IMR-90 (cell line): ENCODE results near the gene CUL1. TPM values are rescaled to one million over a fixed set of nuclear protein-coding genes. Genes with fewer than 3 reads are reported as not detected.
A peak's percentile ranks its signal among the peaks of the same experiment; 100 is the strongest.

Source experiments
- ATAC-seq: fragments of 200-7000 bp; cut with Tn5 transposase; 2 replicates; pipeline ENCODE4 v1.9.1; 2020; ENCODE audit warnings: low read depth, mild to moderate bottlenecking, moderate library complexity
- BruUV-seq: library from RNA; stranded (reverse); fragments of 400-500 nt; replicated peaks from 2 replicates; lab custom pipeline; 2021; lab: Mats Ljungman, UMichigan
- CTCF ChIA-PET: fragments of 300-600 bp; formaldehyde crosslinking; extraction: SDS; loops from one replicate; lab custom pipeline; 2021; ENCODE audit warnings: antibody characterized with exemption; lab: Yijun Ruan, JAX
- POLR2A ChIA-PET: fragments of 300-600 bp; sonication (Branson Sonifier 250); formaldehyde crosslinking; loops from one replicate; lab custom pipeline; 2022; ENCODE audit warnings: antibody characterized with exemption; ENCODE audit not compliant: unreplicated experiment; lab: Charles Lee
- DNase-seq: peaks from one replicate; pipeline ENCODE4 v3.0.0; 2013
- H2AFZ ChIP-seq: replicated peaks from 2 replicates; pipeline ENCODE3; 2013; ENCODE audit warnings: low read length, mild to moderate bottlenecking; ENCODE audit not compliant: poor library complexity
- H2AK5ac ChIP-seq: 2 replicates; pipeline ENCODE4 v1.6.1; 2013; ENCODE audit warnings: low read depth, low read length, inconsistent platforms
- H2AK9ac ChIP-seq: replicated peaks from 2 replicates; pipeline ENCODE3; 2013; ENCODE audit warnings: mild to moderate bottlenecking, low read depth, low read length, moderate library complexity; ENCODE audit not compliant: poor library complexity
- H2BK120ac ChIP-seq: 2 replicates; pipeline ENCODE4 v1.6.1; 2013; ENCODE audit warnings: low read depth, low read length, inconsistent platforms
- H2BK15ac ChIP-seq: 3 replicates; pipeline ENCODE4 v1.6.1; 2013; ENCODE audit warnings: low read depth, low read length, inconsistent platforms
- H2BK20ac ChIP-seq: 2 replicates; pipeline ENCODE4 v1.6.1; 2013; ENCODE audit warnings: low read depth, mild to moderate bottlenecking, inconsistent platforms, low read length, moderate library complexity
- H2BK5ac ChIP-seq: 2 replicates; pipeline ENCODE4 v1.6.1; 2013; ENCODE audit warnings: mild to moderate bottlenecking, low read depth, low read length, inconsistent platforms; ENCODE audit not compliant: poor library complexity, severe bottlenecking
- H3K14ac ChIP-seq: replicated peaks from 2 replicates; pipeline ENCODE4 v1.6.1; 2013; ENCODE audit warnings: low read depth, low read length, inconsistent platforms
- H3K18ac ChIP-seq: 2 replicates; pipeline ENCODE4 v1.6.1; 2013; ENCODE audit warnings: low read depth, low read length, control low read depth
- H3K23ac ChIP-seq: 2 replicates; pipeline ENCODE4 v1.6.1; 2013; ENCODE audit warnings: low read depth, low read length, inconsistent platforms
- H3K27ac ChIP-seq: 2 replicates; pipeline ENCODE4 v1.5.1; 2013; ENCODE audit warnings: mild to moderate bottlenecking, control low read depth, low read length; ENCODE audit not compliant: insufficient read depth
- H3K27me3 ChIP-seq: 2 replicates; pipeline ENCODE4 v1.6.1; 2013; ENCODE audit warnings: low read length; ENCODE audit not compliant: control insufficient read depth, insufficient read depth
- H3K36me3 ChIP-seq: 2 replicates; pipeline ENCODE4 v1.6.1; 2013; ENCODE audit warnings: low read length, mixed read lengths; ENCODE audit not compliant: control insufficient read depth, insufficient read depth
- H3K4ac ChIP-seq: 2 replicates; pipeline ENCODE4 v1.6.1; 2013; ENCODE audit warnings: low read depth, low read length, inconsistent platforms
- H3K4me1 ChIP-seq: 2 replicates; pipeline ENCODE4 v1.6.1; 2013; ENCODE audit warnings: low read length, mixed read lengths; ENCODE audit not compliant: control insufficient read depth, insufficient read depth
- H3K4me2 ChIP-seq: 2 replicates; pipeline ENCODE4 v1.6.1; 2013; ENCODE audit warnings: low read depth, mild to moderate bottlenecking, control low read depth, low read length, moderate library complexity
- H3K4me3 ChIP-seq: 2 replicates; pipeline ENCODE4 v1.5.1; 2013; ENCODE audit warnings: low read depth, mild to moderate bottlenecking, control low read depth, low read length, moderate library complexity; ENCODE audit not compliant: insufficient read depth
- H3K56ac ChIP-seq: 2 replicates; pipeline ENCODE4 v1.6.1; 2013; ENCODE audit warnings: low read length, inconsistent platforms; ENCODE audit not compliant: insufficient read depth; ENCODE audit errors: extremely low read depth
- H3K79me1 ChIP-seq, 2 experiments: 2 replicates each; pipeline ENCODE4 v1.6.1; 2013; ENCODE audit warnings: low read length in 2 of 2, inconsistent platforms in 1 of 2, low read depth in 1 of 2
- H3K9ac ChIP-seq: 2 replicates; pipeline ENCODE4 v1.6.1; 2013; ENCODE audit warnings: low read depth, low read length, control low read depth
- H3K9me1 ChIP-seq: 2 replicates; pipeline ENCODE4 v1.6.1; 2013; ENCODE audit warnings: low read length, inconsistent platforms; ENCODE audit not compliant: insufficient read depth
- H3K9me3 ChIP-seq: 2 replicates; pipeline ENCODE4 v1.6.1; 2013; ENCODE audit warnings: low read length; ENCODE audit not compliant: control insufficient read depth, insufficient read depth
- H4K20me1 ChIP-seq: 2 replicates; pipeline ENCODE4 v1.6.1; 2013; ENCODE audit warnings: low read length, inconsistent platforms; ENCODE audit not compliant: insufficient read depth
- H4K5ac ChIP-seq: 2 replicates; pipeline ENCODE4 v1.6.1; 2013; ENCODE audit warnings: mild to moderate bottlenecking, low read depth, low read length, control low read depth
- H4K8ac ChIP-seq, 2 experiments: 2 replicates each; pipeline ENCODE4 v1.6.1; 2013; ENCODE audit warnings: low read depth in 2 of 2, low read length in 2 of 2, control low read depth in 1 of 2, inconsistent platforms in 1 of 2
- H4K91ac ChIP-seq: 2 replicates; pipeline ENCODE4 v1.6.1; 2013; ENCODE audit warnings: low read depth, low read length, inconsistent platforms; ENCODE audit not compliant: insufficient read depth
- CEBPB ChIP-seq: IDR thresholded peaks from 2 replicates; pipeline ENCODE4 v1.6.1; 2012; ENCODE audit warnings: low read depth, low read length, improper control_type of control experiment
- CHD1 ChIP-seq: IDR thresholded peaks from 2 replicates; pipeline ENCODE4 v1.6.1; 2012; ENCODE audit warnings: low read depth, low read length, improper control_type of control experiment
- FOS ChIP-seq: fragments of 150-350 bp; IDR thresholded peaks from 2 replicates; pipeline ENCODE4 v1.6.1; 2016; ENCODE audit warnings: low read depth, low read length
- MAZ ChIP-seq: IDR thresholded peaks from 2 replicates; pipeline ENCODE4 v1.6.1; 2012; ENCODE audit warnings: low read depth, mild to moderate bottlenecking, low read length, improper control_type of control experiment, moderate library complexity, borderline replicate concordance
- MXI1 ChIP-seq: IDR thresholded peaks from 2 replicates; pipeline ENCODE4 v1.6.1; 2012; ENCODE audit warnings: low read depth, mild to moderate bottlenecking, low read length, moderate library complexity, borderline replicate concordance
- NFE2L2 ChIP-seq: fragments of 150-350 bp; IDR thresholded peaks from 2 replicates; pipeline ENCODE4 v1.6.1; 2016; ENCODE audit warnings: low read depth, mild to moderate bottlenecking, low read length
- RCOR1 ChIP-seq: IDR thresholded peaks from 2 replicates; pipeline ENCODE4 v1.6.1; 2012; ENCODE audit warnings: mild to moderate bottlenecking, low read length, improper control_type of control experiment; ENCODE audit not compliant: insufficient replicate concordance
- WGBS, 2 experiments: methylation state at CpG; one replicate each; pipeline versions ENCODE4 v1.1.5 to v1.1.7; 2013; ENCODE audit warnings: missing lambda C conversion rate in 2 of 2; ENCODE audit not compliant: insufficient read length in 1 of 2; ENCODE audit errors: extremely low coverage in 2 of 2; 5-methylcytosine and 5-hydroxymethylcytosine counted together
- dilution Hi-C: fragments of 300-500 bp; cut with HindIII; formaldehyde crosslinking; loops from one replicate; pipeline ENCODE4 v1.14.3; 2018; ENCODE audit warnings: low sequenced_read_pairs; ENCODE audit not compliant: unreplicated experiment
- in situ Hi-C: fragments of 300-500 bp; cut with MboI; formaldehyde crosslinking; loops from 3 replicates; pipeline ENCODE4 v1.14.3; 2019; ENCODE audit warnings: low sequenced_read_pairs, inconsistent platforms, mixed read lengths
- intact Hi-C: fragments of 100-400 bp; cut with micrococcal nuclease; formaldehyde crosslinking; loops from 2 replicates; pipeline ENCODE4 v1.10.0; 2022
- polyA plus RNA-seq, 3 experiments: library from polyadenylated mRNA; depleted of rRNA; stranded (reverse); fragments of >200 nt; gene quantifications; 2 replicates each; pipeline ENCODE4 v1.2.3, GENCODE V29; 2012; ENCODE audit warnings: low replicate concordance in 1 of 3
- total RNA-seq: library from RNA; depleted of rRNA; stranded (reverse); fragments of >200 nt; gene quantifications from 2 replicates; pipeline ENCODE4 v1.2.3, GENCODE V29; 2012
- TF ChIP-seq, protein P1 (sequence below): fragments of 150-350 bp; IDR thresholded peaks from 2 replicates; pipeline ENCODE4 v1.6.1; 2017; ENCODE audit warnings: mild to moderate bottlenecking, antibody characterized with exemption, low read length, low read depth
- TF ChIP-seq, protein P2 (sequence below): conservative IDR thresholded peaks from 2 replicates; pipeline ENCODE4 v1.5.1; 2012; ENCODE audit warnings: mild to moderate bottlenecking, low read depth, low read length, improper control_type of control experiment

Gene CUL1
- total and polyA plus RNA-seq, 2 of the 4 experiments (the other 2 are of a cell fraction): 44.0 to 46.2 TPM

GRCh38 chr7:148674689-148675088 is 24.0 kb upstream of the CUL1 start:
- CTCF ChIA-PET: no interaction called here
- no peak overlapping the region for H3K9ac ChIP-seq
- no peak overlapping the region for H2AK5ac ChIP-seq
- no TSS peak for BruUV-seq
- peak overlapping the region; percentile 21 for H2AFZ ChIP-seq
- dilution Hi-C loops: no loop called here
- H3K56ac ChIP-seq: no peak overlapping the region
- H4K20me1 ChIP-seq: no peaks in the 10 kb centered on the region
- no peak overlapping the region for H3K4me2 ChIP-seq
- in situ Hi-C loops: no loop called here
- H3K4me1 ChIP-seq: no peaks in the 10 kb centered on the region
- POLR2A ChIA-PET: no interaction called here
- H3K9me3 ChIP-seq: peaks cover 4% of the 10 kb centered on the region
- no peak overlapping the region for H3K14ac ChIP-seq
- H3K4ac ChIP-seq: no peak overlapping the region
- no peak for DNase-seq
- H2BK120ac ChIP-seq: no peak overlapping the region
- ATAC-seq: no peak
- no peak overlapping the region for H3K23ac ChIP-seq
- no peak overlapping the region for H4K8ac ChIP-seq
- H2BK15ac ChIP-seq: no peak overlapping the region
- TF ChIP-seq FOS: no peak
- TF ChIP-seq NFE2L2: no peak
- no peak for TF ChIP-seq CHD1
- no peak for TF ChIP-seq CEBPB
- TF ChIP-seq RCOR1: no peak
- TF ChIP-seq MXI1: no peak
- TF ChIP-seq, protein P1, sequence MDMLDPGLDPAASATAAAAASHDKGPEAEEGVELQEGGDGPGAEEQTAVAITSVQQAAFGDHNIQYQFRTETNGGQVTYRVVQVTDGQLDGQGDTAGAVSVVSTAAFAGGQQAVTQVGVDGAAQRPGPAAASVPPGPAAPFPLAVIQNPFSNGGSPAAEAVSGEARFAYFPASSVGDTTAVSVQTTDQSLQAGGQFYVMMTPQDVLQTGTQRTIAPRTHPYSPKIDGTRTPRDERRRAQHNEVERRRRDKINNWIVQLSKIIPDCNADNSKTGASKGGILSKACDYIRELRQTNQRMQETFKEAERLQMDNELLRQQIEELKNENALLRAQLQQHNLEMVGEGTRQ: no peak
- TF ChIP-seq MAZ: no peak
- TF ChIP-seq, protein P2, sequence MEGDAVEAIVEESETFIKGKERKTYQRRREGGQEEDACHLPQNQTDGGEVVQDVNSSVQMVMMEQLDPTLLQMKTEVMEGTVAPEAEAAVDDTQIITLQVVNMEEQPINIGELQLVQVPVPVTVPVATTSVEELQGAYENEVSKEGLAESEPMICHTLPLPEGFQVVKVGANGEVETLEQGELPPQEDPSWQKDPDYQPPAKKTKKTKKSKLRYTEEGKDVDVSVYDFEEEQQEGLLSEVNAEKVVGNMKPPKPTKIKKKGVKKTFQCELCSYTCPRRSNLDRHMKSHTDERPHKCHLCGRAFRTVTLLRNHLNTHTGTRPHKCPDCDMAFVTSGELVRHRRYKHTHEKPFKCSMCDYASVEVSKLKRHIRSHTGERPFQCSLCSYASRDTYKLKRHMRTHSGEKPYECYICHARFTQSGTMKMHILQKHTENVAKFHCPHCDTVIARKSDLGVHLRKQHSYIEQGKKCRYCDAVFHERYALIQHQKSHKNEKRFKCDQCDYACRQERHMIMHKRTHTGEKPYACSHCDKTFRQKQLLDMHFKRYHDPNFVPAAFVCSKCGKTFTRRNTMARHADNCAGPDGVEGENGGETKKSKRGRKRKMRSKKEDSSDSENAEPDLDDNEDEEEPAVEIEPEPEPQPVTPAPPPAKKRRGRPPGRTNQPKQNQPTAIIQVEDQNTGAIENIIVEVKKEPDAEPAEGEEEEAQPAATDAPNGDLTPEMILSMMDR: no peak
- H3K27ac ChIP-seq: no peak overlapping the region
- WGBS, 2 experiments: 57% methylated on average over 2 of the region's 5 CpGs; no CpG with 5 or more reads in 1 of the 2 experiments
- no peak overlapping the region for H3K4me3 ChIP-seq
- H3K79me1 ChIP-seq: no peaks in the 10 kb centered on the region
- H3K36me3 ChIP-seq: no peaks in the 10 kb centered on the region
- H4K91ac ChIP-seq: no peak overlapping the region
- H3K18ac ChIP-seq: no peak overlapping the region
- H4K5ac ChIP-seq: no peak overlapping the region
- intact Hi-C loops: no loop called here
- H2BK5ac ChIP-seq: no peak overlapping the region
- no peak overlapping the region for H2AK9ac ChIP-seq
- no peaks in the 10 kb centered on the region for H3K9me1 ChIP-seq
- H3K27me3 ChIP-seq: no peaks in the 10 kb centered on the region; the same call in 1 of the 2 replicates
- no peak overlapping the region for H2BK20ac ChIP-seq
